HG02763 (cell line): ENCODE measurements around the gene BICRA.
"Not testable (repeated sequence)": the region's sequence is repeated elsewhere in the genome, so short reads cannot be mapped to it uniquely, and the experiment has no call there.

Source experiments
- ATAC-seq: cut with Tn5 transposase; IDR thresholded peaks from one replicate; pipeline ENCODE4 v1.9.1; 2021; ENCODE audit warnings: mild to moderate bottlenecking, moderate library complexity; ENCODE audit not compliant: unreplicated experiment

The BICRA gene

GRCh38 chr19:47707135-47707925 lies 98.4 kb downstream of the BICRA start:
- ATAC-seq, result no peak

DNA sequence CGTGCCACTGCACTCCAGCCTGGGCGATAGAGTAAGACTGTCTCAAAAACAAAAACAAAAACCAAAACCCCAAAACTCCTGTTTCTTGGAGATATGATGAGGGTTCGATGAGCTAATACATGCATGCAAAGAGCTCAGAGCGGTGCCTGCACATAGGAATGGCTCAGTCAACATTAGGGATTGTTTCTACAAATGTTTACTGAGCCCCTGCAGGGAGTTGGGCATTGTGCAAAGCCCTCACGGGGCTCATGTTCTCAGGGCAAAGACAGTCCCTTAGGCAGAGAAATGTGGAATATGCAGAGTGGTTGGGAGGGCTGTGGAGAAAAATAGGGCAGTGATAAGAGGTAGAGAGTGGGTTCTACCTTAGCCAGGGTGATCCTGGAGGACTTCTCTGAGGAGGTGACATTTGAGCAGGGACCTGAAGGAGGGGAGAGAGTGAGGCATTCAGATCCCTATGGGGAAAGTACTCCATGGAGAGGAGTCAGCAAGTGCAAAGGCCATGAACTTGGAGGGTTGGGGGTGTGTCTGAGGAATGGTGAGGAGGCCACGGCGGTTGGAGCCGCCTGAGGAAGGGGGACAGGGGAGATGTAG lies 102.8 kb downstream of the BICRA start:
- no peak for ATAC-seq

DNA sequence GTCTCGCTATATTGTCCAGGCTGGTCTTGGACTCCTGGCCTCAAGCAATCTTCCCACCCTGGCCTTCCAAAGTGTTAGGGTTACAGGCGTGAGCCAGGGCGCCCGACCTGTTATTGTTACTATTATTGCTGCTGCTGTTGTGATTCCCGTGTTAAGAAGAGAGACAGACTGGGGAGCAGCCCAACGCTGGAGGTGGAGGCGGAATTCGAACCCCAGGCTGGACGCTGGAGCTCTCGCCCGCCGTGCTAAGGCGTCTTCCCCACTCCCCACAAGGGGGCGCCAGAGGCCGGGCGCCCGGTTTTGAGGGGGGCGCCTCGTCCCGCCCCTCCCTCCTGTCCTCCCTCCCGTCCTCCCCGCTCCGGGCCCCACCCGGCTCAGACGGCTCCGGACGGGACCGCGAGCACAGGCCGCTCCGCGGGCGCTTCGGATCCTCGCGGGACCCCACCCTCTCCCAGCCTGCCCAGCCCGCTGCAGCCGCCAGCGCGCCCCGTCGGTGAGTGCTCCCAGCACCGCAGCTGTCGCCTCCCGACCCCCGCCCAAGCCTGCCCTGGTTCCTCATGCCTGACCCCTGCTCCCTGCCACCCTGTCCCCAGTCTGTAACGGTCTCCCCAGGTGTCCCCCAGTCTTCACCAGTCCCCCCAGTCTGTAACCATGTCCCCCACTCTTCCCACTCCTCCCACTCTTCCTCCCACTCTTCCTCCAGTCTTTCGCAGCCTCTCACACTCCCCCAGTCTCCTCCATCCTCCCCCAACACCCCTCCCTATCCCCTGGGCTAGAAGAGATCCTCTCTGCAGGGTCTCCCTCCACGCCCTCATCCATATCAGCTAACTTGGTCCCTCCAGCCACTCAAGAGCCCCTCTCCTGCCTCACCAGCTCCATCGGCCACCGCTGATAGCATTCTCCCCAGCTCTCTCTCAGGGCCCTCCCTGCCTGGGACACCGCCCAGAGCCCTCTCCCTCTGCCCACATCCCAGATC lies 104.4 kb downstream of the BICRA start, which contains the start of gene EHD2:
Gene EHD2 (plus strand): TSS at position 377 of the 976 bp plus-strand sequence. CDS start 3,191 bp downstream, outside the sequence.
- ATAC-seq, result no peak

DNA sequence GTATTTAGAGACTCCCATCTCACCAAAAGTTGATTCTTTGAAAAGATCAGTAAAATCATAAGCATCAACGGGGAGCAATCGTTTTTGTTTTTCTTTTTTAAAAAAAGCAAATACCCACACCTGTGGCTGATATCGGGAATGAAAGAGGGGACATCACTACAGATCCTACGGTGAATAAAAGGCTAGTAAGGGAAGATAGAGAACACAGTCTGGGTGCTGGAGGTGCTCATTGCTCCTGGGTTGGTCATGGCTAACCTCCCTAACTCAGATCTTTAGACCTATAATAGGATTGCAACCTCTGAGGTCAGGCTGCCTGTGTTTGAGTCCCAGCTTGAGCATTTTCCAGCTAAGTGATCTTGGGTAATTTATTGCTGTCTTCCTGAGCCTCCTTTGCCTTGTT lies 105.4 kb downstream of the BICRA start:
- ATAC-seq, result no peak

GRCh38 chr19:47714855-47715254 lies 105.9 kb downstream of the BICRA start:
- not testable (repeated sequence) for ATAC-seq

GRCh38 chr19:47716270-47716937 lies 107.5 kb downstream of the BICRA start:
- ATAC-seq, result no peak

DNA sequence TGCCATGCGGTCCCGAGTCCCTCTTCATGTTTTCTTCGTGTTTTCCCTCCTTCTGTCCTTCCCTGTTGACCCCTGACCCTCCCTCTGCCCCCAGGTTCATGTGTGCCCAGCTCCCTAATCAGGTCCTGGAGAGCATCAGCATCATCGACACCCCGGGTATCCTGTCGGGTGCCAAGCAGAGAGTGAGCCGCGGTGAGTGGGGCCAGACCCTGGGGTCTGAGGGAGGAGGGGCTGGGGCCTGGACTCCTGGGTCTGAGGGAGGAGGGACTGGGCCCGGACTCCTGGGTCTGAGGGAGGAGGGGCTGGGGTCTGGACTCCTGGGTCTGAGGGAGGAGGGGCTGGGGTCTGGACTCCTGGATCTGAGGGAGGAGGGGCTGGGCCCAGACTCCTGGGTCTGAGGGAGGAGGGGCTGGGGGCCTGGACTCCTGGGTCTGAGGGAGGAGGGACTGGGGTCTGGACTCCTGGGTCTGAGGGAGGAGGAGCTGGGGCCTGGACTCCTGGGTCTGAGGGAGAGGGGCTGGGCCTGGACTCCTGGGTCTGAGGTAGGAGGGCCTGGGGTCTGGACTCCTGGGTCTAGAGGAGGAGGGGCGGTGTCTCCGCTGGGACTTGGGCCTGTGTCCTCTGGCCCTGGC lies 109.6 kb downstream of the BICRA start:
- not testable (repeated sequence) for ATAC-seq

DNA sequence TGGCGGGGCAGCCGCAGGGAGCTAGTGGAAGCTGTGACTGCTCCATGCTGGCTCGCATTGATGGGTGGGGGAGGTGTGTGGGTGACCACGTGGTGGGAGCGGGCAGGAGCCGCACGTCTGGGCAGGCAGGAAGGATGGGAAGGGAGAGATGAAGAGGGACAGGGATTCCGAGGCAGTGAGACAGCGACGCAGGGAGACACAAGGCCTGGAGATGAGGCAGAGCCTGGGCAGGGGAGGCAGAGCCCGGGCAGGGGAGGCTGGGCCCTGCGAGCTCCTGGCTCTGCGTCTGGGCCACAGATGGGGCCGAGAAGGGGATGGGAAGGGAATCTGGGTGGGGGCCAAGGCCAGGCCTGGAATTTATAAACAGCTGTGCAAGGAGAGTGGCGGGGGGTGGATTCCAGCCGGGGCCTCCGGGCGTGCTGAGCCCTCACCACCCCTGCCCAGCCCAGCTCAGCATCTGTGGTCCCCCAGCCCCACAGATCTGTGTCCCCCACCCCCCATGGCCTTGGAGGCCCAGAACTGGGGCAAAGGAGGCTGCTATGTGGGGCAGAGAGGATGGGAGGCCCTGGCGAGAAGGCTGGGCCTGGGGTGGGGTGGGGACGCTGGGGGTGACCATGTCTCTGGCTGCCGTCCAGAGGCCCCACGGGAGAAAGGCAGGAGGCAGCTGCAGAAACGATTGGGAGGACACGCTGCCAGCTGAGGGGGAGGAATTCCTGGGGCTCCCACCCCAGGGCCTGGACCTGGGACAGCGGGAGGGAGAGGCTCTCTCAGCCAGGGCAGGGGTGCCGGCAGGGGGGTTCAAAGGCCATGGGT lies 110.3 kb downstream of the BICRA start:
- ATAC-seq, result no peak

DNA sequence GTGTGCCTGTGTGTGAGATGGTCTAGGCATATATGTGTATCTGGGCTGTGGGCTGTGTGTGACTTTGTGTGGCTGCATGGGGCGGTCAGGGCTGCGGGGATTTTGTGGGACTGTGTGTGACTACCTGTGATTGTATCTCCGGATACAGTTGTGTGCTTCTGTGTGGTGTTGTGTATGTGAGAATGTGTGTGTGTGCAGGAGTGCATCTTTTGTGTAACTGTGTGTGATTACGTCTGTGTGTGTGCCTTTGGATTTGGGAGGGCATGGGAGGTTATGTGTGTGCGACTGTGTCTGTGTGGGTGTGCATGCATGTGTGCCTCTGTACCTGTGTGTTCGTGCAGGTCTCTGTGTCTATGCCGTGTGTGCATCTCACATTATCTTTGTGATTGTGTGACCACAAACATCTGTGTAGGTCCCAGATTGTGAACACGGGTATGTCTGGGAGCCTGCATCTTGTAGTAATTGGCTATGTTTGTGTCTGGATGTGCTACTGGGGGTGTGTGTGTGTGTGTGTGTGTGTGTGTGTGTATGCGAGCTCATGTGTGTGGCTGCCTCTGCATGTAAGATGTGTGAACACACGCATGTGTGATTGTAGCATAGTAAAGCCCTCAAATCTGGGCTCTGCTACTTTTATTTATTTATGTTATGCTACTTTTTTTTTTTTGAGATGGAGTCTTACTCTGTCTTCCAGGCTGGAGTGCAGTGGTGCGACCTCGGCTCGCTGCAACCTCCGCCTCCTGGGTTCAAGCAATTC lies 111.9 kb downstream of the BICRA start:
- ATAC-seq, result no peak

- no peak for ATAC-seq
These were observed 114.6 kb downstream of the BICRA start for GRCh38 chr19:47723581-47723940.

DNA sequence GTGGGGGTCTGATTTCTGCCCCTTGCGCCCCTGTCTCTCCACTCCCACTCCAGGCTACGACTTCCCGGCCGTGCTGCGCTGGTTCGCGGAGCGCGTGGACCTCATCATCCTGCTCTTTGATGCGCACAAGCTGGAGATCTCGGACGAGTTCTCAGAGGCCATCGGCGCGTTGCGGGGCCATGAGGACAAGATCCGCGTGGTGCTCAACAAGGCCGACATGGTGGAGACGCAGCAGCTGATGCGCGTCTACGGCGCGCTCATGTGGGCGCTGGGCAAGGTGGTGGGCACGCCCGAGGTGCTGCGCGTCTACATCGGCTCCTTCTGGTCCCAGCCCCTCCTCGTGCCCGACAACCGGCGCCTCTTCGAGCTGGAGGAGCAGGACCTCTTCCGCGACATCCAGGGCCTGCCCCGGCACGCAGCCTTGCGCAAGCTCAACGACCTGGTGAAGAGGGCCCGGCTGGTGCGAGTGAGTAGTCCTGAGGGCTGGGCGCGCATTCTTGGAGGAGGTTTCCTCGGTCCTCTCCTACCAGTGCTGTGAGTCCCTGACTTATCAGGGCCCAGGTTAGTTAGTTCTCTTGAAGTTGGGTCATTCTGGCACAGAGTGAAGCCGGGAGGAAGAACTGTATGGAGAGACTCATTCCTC lies 116.9 kb downstream of the BICRA start:
- ATAC-seq, result no peak

- ATAC-seq, result no peak
These were observed 117.5 kb downstream of the BICRA start for GRCh38 chr19:47726467-47726866.

- not testable (repeated sequence) for ATAC-seq
These were observed 119.4 kb downstream of the BICRA start for GRCh38 chr19:47728295-47728694.

DNA sequence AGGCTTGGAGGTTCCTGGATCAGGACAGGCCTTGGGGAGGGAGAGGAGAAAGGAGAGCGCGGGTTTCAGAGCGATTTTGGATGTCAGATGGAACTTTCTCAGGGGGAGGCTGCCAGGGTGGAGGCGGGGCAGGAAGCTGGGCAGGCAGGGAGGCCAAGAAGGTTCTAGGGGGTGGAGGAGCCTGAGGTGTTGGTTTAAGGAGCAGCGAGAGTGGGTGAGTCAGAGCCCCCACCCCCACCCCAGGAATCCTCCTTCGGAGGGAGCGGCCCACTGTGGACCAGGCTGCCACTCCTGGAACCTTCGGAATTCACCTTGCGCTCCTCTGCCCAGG lies 120.5 kb downstream of the BICRA start:
- no peak for ATAC-seq

DNA sequence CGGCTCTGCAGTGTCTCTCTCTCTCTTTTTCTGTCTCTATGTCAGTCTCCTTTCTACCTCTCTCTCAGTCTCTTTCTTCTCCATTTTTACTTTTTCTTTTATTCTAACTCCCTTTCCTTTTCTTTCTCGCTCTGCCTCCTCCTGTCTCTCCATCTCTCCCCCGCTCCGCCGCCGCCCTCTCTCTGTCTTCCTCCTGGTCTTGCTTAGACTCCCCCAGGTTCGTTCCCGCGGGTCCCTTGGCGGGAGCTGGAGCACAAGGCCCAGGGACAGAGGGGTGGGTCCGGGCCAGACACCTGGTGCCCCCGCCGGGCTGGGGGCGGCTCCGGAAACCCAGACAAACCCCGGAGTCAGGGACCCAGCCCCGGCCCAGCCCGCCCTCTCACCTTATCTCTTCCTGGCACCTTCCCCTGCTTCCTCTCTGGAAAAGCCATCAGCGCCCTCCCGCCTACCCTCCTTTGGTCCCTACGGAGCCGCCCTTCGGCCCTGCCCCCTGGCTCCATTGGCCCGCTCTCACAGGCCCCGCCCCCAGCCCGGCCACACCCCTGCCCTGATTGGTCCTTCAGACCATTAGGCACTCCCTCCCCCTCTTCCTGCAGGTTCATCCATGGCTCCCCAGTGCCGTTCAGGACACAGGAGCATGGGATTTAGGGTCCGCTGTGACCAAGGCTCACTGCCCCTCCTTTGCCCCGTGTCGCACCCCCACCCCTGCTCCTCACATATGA lies 121.0 kb downstream of the BICRA start:
- no peak for ATAC-seq

- no peak for ATAC-seq
These were observed 121.6 kb downstream of the BICRA start for GRCh38 chr19:47730521-47730889.

GRCh38 chr19:47730910-47731309 lies 122.0 kb downstream of the BICRA start:
- ATAC-seq, result no peak

- ATAC-seq, result no peak
These were observed 126.2 kb downstream of the BICRA start for GRCh38 chr19:47735131-47735530.
